ENCODE measurements around the gene TAC3.
"Not testable (repeated sequence)": the region's sequence is repeated elsewhere in the genome, so short reads cannot be mapped to it uniquely, and the experiment has no call there.

The TAC3 gene

GRCh38 chr12:57022324-57022723 is 6.0 kb upstream of the TAC3 start:
- not testable (repeated sequence) for H3K9me3 Mint-ChIP-seq; H3K27ac Mint-ChIP-seq; DNase-seq; ATAC-seq; H3K36me3 Mint-ChIP-seq (ENCODE audit: low read depth); H3K27me3 Mint-ChIP-seq; H3K4me3 Mint-ChIP-seq
- H3K4me1 Mint-ChIP-seq, result peaks cover 25% of the 10 kb centered on the region

- Mint-ChIP-seq H3K4me3 (no peak overlapping the region), H3K27me3 (peaks cover 2% of the 10 kb centered on the region), H3K27ac (peak overlapping the region; percentile 10), H3K36me3 (ENCODE audit: low read depth) (no peaks in the 10 kb centered on the region), H3K9me3 (no peaks in the 10 kb centered on the region), H3K4me1 (peaks cover 10% of the 10 kb centered on the region)
- ATAC-seq, result no peak
- DNase-seq, result no peak
Measured at GRCh38 chr12:57019983-57020719, 3.8 kb upstream of the TAC3 start.

GRCh38 chr12:57018906-57019305 is 2.6 kb upstream of the TAC3 start:
- H3K27ac Mint-ChIP-seq, result no peak overlapping the region
- ATAC-seq (no peak), DNase-seq (no peak)
- no peaks in the 10 kb centered on the region for H3K9me3 Mint-ChIP-seq
- H3K4me1 Mint-ChIP-seq, result peaks cover 10% of the 10 kb centered on the region
- peaks cover 2% of the 10 kb centered on the region for H3K27me3 Mint-ChIP-seq
- no peak overlapping the region for H3K4me3 Mint-ChIP-seq
- no peaks in the 10 kb centered on the region for H3K36me3 Mint-ChIP-seq (ENCODE audit: low read depth)

- H3K27me3 Mint-ChIP-seq; ATAC-seq; H3K36me3 Mint-ChIP-seq (ENCODE audit: low read depth); DNase-seq; H3K4me3 Mint-ChIP-seq; H3K9me3 Mint-ChIP-seq; H3K27ac Mint-ChIP-seq: not testable (repeated sequence)
- H3K4me1 Mint-ChIP-seq, result peaks cover 11% of the 10 kb centered on the region
Measured at GRCh38 chr12:57018353-57018752, 2.0 kb upstream of the TAC3 start.

- Mint-ChIP-seq H3K36me3 (ENCODE audit: low read depth) (no peaks in the 10 kb centered on the region), H3K4me3 (no peak overlapping the region), H3K27me3 (peaks cover 2% of the 10 kb centered on the region), H3K27ac (peak overlapping the region; percentile 24), H3K4me1 (peaks cover 44% of the 10 kb centered on the region), H3K9me3 (no peaks in the 10 kb centered on the region)
- DNase-seq (no peak), ATAC-seq (no peak)
Measured at GRCh38 chr12:57012600-57013465, 3.5 kb downstream of the TAC3 start.

- Mint-ChIP-seq H3K36me3 (ENCODE audit: low read depth) (no peaks in the 10 kb centered on the region), H3K4me1 (peaks cover 55% of the 10 kb centered on the region), H3K27me3 (peaks cover 1% of the 10 kb centered on the region), H3K9me3 (no peaks in the 10 kb centered on the region), H3K27ac (peak overlapping the region; percentile 19), H3K4me3 (no peak overlapping the region)
- ATAC-seq, result peak; percentile 74
- no peak for DNase-seq
Measured at GRCh38 chr12:57011438-57012424, 4.6 kb downstream of the TAC3 start.

- no peak for ATAC-seq
- Mint-ChIP-seq H3K27me3 (no peaks in the 10 kb centered on the region), H3K4me1 (peaks cover 57% of the 10 kb centered on the region), H3K9me3 (no peaks in the 10 kb centered on the region), H3K27ac (no peak overlapping the region), H3K4me3 (no peak overlapping the region), H3K36me3 (ENCODE audit: low read depth) (peaks cover under 1% of the 10 kb centered on the region)
- no peak for DNase-seq
Measured at GRCh38 chr12:57010627-57011247, 5.6 kb downstream of the TAC3 start.

GRCh38 chr12:57009949-57010626 is 6.2 kb downstream of the TAC3 start:
- peak overlapping the region; percentile 23 for H3K27ac Mint-ChIP-seq
- DNase-seq, result no peak
- no peak overlapping the region for H3K4me3 Mint-ChIP-seq
- peaks cover 1% of the 10 kb centered on the region for H3K36me3 Mint-ChIP-seq (ENCODE audit: low read depth)
- no peaks in the 10 kb centered on the region for H3K27me3 Mint-ChIP-seq
- H3K4me1 Mint-ChIP-seq, result peaks cover 64% of the 10 kb centered on the region
- ATAC-seq, result no peak
- no peaks in the 10 kb centered on the region for H3K9me3 Mint-ChIP-seq

- peak; percentile 34 for ATAC-seq
- Mint-ChIP-seq H3K4me3 (no peak overlapping the region), H3K27me3 (no peaks in the 10 kb centered on the region), H3K4me1 (peaks cover 66% of the 10 kb centered on the region), H3K36me3 (ENCODE audit: low read depth) (peaks cover 14% of the 10 kb centered on the region), H3K9me3 (no peaks in the 10 kb centered on the region), H3K27ac (peak overlapping the region; percentile 47)
- DNase-seq, result no peak
Measured at GRCh38 chr12:57008178-57008577, 8.2 kb downstream of the TAC3 start.

- Mint-ChIP-seq H3K27ac (peak overlapping the region; percentile 89), H3K9me3 (no peaks in the 10 kb centered on the region), H3K27me3 (no peaks in the 10 kb centered on the region), H3K4me3 (peak overlapping the region; percentile 85), H3K4me1 (peaks cover 55% of the 10 kb centered on the region), H3K36me3 (ENCODE audit: low read depth) (peaks cover 21% of the 10 kb centered on the region)
- ATAC-seq, result peak; percentile 8
- DNase-seq, result peak; percentile 18
Measured at GRCh38 chr12:57006809-57007475, 9.4 kb downstream of the TAC3 start.

GRCh38 chr12:57005980-57006808 is 10.1 kb downstream of the TAC3 start, which contains the start of gene ZBTB39:
ZBTB39 (minus strand) TSS chr12:57006546; CDS start chr12:57004917, 1,629 bp downstream.
- H3K4me3 Mint-ChIP-seq, result peak within 1 kb of the TSS; percentile 98
- peak; percentile 78 for DNase-seq
- peaks cover 55% of the 10 kb centered on the region for H3K4me1 Mint-ChIP-seq
- peaks cover 21% of the 10 kb centered on the region for H3K36me3 Mint-ChIP-seq (ENCODE audit: low read depth)
- no peaks in the 10 kb centered on the region for H3K27me3 Mint-ChIP-seq
- no peaks in the 10 kb centered on the region for H3K9me3 Mint-ChIP-seq
- peak within 1 kb of the TSS; percentile 94 for H3K27ac Mint-ChIP-seq
- ATAC-seq, result peak; percentile 61

- H3K9me3 Mint-ChIP-seq, result no peaks in the 10 kb centered on the region
- H3K27me3 Mint-ChIP-seq, result no peaks in the 10 kb centered on the region
- H3K4me1 Mint-ChIP-seq, result peaks cover 61% of the 10 kb centered on the region
- DNase-seq, result no peak
- ATAC-seq, result no peak
- no peak overlapping the region for H3K27ac Mint-ChIP-seq
- peak overlapping the region; percentile 98 for H3K4me3 Mint-ChIP-seq
- H3K36me3 Mint-ChIP-seq (ENCODE audit: low read depth), result peaks cover 35% of the 10 kb centered on the region
Measured at GRCh38 chr12:57004651-57005050, 11.7 kb downstream of the TAC3 start.

All from activated naive CD8-positive, alpha-beta T cell treated with anti-CD3 and anti-CD28 coated beads, Interleukin-2, amount 50 U/mL, for 24 hours (primary cell).